NCI-H128 (cell line): ENCODE measurements around the gene SLC25A25.

ENCODE experiments used
- DNase-seq: peaks from one replicate; lab custom pipeline; 2025; ENCODE audit not compliant: unreplicated experiment; lab: John Stamatoyannopoulos, UW

Gene SLC25A25

DNA sequence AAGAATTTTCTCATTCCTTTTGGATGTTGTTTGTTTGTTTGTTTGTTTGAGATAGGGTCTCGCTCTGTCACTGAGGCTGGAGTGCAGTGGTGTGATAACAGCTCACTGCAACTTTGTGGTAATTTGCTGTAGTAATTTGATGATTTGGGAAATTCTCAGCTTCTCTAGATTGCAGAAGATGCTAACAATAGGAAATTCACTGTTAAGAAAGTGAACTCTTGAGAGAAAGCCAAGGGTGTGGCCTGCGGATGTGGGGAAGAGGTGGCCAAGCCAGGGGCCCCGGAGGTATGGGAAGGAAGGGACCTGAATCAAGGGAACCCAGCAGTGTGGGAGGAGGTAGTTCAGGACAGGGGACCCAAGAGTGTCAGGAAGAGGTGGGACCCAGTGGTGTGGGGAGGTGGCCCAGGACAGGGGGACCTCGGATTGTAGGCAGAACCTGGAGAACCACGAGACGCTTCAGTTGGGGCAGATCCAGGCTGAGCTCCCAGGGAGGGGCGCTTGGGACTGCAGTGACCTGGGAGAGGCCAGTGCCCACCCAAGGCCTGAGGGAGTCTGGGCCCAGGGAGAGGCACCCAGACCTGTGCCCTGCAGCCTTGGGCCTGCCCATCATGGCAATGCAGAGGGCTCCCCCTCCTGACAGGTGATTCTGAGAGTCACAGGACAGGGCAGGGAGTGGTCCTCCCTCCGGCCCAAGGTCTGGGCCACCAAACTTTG is 75.7 kb downstream of the SLC25A25 start:
- no peak for DNase-seq

DNA sequence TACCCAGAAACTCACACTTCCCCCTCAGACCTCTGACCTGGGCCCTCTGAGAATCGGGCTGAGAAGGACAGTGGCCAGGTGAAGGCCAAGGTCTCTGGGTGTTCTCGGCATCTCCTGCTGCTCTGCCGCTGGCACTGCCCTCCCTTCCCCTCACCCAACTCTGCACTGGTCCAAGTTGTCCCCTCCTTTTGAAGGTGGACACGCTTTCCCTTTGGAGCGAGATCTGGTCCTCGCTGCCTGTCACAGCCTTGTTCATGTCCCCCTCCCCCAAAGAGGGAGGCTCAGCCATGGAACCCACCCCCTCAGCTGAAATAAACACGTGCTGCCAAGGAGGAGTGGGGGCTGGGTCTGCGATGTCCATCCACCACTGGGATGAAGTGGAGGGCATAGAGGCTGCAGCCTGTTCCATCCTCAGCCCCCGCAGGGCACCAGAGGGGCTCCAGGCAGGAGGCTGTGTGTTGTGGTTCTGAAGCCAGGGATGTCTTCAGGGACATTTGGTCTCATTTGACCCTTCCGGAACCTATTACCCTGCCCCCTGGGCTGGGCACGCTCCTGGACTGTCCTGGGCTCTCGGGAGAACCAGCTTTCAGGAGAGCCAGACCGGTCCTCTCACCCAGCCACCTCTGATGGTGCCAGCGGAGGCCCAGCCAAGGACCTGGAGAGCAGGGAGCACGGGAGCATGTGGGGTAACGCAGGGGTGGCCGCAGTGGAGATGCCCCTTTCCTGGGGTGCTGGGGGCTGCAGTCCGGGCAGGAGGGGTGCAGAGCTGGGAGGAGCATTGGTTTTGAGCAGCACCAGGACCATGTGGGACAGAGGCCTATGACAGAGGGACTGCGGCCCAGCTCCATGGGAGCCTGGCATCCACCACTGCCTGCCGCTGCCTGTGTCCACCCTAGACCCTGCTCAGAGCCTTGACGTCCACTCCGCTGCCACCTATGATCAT is 76.5 kb downstream of the SLC25A25 start:
- no peak for DNase-seq

DNA sequence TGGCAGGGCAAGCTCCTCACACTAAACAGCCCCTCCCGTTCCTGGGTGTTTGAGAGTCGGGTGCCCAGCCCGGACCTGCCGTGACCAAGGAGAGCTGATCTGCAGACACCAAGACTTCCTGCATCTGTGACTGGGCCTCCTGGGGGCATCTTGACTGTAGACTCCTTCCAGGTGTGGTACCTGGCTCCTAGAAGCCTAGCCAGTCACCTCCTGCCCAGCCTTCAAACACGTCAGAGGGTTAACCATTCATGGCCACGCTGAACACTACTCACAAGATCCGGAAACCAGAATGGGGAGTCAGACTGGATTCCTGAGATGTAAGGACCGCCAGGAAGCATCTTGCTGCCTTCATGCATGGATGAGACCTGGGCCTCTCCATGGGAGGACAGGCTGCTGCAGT is 77.5 kb downstream of the SLC25A25 start:
- no peak for DNase-seq

DNA sequence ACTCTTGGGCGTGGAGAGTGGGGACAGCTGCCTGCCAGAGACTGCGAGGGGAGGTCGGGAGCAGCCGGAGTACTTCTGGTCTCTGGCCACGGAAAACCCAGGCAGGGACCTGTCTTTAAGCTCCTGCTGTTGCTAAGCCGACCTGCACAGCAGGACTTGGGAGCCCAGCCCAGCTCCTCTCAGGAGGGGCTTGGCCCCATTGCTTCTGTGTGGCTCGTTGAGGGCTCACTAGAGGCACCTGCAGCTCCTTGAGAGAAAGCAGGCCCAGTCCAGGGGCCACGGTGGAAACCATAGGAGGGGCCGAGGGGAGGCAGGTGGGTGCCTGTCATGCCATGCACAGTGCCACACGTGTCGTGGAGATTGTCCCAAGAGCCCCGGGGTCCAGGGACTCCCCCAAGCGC is 77.9 kb downstream of the SLC25A25 start:
- DNase-seq, result no peak

DNA sequence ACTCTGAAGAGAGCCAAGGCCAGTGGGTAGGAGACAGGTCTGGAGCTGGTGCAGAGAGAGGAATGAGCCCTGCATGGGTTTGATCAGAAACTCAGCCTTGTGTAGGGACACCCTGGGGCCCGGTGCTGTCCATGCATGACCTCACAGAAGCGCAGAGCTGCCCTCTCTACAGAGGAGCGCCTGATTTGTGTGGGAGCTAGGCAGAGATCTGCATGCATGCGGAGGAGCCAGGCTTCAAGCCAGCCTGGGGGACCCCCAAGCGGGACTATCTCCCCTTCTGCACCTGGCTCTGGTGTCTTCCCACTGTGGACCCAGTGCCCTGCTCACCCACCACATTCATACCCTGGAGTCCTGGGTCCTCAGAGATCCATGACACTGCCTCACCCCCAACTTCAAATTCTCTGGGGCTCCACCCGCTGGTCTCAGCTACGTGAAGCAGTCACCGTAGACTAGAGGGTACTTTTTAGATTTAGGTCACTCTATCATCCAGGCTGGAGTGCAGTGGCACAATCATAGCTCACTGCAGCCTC is 78.6 kb downstream of the SLC25A25 start:
- no peak for DNase-seq

DNA sequence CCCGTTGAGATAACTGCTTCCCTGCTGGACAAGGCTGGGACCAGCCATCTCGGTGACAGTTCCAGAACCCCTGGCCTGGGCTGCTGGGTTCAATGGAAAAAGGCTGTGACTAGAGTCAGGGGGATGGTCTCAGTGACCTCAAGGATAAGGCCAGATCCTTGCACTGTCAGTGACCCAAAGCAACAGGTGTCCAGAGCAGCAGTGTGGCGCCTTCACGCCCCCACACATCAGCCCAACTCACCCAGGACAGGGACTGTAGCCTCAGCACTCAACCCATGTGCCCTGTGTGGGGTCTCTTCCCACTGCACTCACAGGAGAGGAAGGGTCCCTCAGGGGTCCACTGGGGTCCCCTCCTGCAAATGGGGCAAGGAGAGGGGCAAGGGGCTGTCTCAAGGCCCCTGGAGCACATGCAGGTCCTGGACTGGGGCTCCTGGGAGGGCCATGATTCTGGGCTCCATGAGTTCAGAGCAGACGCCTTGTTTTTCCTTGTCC is 80.5 kb downstream of the SLC25A25 start:
- DNase-seq, result no peak

DNA sequence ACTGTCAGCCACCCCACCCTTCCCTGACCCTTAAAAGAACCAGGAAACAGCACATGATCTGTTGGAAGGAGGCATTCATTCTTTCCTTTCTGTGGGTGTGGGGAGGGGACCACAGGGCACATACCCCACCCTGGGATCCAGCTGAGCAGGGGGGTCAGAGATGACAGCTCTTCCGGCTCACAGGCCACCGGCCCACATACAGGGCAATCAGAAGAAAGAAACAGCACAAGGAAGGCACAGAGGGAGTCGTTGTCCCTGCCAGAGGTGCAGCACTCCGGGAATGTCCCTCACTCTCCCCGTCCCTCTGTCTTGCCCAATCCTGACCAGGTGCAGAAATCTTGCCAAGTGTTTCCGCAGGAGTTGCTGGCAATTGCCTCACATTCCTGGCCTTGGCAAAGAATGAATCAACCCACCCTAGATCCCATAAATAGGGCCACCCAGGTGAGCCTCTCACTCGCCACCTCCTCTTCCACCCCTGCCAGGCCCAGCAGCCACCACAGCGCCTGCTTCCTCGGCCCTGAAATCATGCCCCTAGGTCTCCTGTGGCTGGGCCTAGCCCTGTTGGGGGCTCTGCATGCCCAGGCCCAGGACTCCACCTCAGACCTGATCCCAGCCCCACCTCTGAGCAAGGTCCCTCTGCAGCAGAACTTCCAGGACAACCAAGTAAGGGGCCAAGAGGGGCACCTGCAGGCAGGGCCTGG is 81.1 kb downstream of the SLC25A25 start, which contains the start of gene LCN2:
Gene LCN2, plus strand, starts transcription at position 453 of the 701 bp plus-strand sequence. Its CDS starts 73 bp downstream, at position 526.
- DNase-seq, result no peak

DNA sequence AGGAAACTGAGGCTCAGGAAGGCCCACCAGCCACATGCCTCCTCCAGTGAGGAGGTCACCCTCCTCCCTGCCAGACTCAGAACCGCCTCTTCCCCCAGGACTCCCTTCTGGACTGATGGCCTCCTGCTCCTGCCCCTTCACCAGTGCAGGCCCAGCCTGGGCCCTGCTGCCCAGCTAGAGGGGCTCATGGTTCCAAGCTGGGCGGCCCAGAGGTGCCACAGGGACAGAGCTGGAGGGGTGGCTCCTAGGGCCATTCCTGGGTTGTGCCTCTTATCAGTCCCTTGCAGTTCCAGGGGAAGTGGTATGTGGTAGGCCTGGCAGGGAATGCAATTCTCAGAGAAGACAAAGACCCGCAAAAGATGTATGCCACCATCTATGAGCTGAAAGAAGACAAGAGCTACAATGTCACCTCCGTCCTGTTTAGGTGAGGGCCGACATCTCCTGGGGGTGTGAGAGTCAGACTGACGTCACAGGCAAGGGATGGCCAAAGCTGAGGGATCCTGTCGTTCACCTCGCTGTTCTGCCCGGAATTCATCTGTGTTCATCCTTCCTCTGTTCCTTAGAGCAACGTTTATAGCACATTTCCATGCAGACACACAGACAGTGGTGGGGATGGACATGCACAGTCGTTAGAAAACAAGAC is 82.0 kb downstream of the SLC25A25 start:
- no peak for DNase-seq

DNA sequence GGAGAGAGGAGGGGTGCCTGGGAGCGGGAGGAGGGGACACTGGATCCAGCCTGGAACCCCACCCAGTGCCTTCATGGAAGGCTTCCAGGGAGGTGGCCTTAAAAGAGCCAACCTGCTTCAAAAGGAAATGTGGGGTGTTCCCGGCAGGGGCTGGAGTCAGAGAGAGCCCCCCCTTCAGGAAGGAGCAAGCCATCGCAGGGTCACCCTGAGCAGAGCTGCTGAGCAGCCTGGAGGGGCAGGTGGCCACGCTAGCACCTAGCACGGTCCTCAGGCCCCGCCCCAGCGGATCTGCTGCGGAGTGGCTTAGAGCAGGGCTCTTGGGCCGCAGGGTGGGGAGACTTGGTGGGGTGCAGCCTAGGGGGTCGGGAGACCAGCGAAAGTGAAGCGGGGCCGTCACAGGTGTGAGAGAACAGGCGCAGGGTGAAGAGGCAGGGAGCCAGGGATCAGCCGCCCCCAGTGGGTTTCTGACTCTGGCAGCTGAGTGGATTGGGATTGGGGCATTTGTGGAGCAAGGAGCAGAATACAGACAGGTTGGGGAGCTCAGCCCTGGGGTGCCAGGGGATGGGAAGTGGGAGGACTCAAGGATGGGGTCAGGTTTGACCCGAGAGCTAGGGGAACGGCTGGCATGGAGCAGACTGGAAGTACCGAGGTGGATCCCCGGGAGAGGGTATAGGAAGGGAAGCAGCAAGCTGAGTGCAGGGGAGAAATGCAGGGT is 82.7 kb downstream of the SLC25A25 start:
- DNase-seq, result no peak

DNA sequence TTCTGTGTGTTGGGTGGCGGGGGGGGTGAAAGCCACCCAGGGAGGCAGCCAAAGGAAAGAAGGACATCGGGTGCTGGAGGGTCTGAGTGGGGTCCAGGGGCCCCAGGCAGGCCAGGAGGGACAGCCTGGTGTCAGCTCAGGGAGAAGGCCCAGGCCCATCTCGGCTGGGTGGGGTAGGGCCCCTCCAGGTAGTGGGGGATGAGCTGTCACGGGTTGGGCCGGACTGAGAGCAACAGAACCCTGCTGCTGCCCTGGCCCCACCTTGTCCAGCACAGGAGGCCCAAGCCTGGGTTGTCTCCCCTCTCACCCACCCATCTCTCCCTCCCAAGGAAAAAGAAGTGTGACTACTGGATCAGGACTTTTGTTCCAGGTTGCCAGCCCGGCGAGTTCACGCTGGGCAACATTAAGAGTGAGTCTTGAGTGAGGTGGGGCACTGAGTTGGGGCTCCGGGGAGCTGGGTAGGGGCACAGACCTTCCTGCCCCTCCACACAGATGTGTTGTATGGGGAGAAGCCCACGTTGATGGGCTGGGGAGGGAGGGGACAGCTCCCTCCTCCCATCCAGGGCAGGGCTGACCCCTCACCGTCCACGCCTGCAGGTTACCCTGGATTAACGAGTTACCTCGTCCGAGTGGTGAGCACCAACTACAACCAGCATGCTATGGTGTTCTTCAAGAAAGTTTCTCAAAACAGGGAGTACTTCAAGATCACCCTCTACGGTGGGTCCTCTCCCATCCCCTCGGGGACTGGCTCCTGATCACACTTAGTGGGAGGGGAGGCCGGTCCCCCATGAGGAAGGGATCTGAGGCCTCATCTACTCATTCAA is 83.5 kb downstream of the SLC25A25 start:
- no peak for DNase-seq

DNA sequence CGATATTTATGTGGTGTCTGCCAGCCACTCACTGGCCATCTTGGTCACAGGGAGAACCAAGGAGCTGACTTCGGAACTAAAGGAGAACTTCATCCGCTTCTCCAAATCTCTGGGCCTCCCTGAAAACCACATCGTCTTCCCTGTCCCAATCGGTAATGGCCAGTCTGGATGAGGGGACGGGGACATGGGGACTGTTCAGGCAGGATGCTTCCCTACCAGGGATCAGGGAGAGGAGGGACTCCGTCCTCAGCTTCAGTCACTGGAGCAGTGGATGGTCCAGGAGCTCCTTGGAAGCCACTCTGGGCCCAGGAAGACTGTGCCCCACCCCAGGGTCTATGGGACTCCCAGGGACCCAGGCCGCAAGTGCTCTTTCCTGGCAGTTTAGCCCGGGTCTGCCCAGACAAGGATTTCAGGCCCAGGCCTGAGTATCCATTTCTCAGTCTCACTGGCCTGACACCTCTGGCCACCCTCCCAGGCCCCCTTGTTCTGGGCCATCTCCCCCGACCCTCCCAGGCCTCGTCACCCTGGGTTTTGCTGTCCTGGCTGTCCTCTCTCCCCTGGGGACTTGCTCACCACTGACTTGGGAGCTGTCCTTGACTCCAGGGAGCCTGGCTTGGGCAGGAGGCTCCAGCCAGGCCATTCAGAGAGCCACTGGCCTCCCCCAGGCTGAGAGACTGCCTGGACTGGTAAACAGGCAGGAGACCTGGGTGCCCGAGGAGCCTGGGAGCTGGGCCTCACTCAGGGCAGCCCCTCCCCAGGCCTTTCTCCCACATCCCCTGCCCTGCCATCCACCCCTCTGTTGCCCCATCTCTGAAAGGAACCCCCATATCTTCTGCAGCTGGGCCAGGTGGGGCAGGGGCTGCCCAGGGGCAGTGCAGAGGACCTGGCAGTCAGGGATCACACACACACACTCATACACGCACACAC is 84.4 kb downstream of the SLC25A25 start:
- DNase-seq, result no peak

DNA sequence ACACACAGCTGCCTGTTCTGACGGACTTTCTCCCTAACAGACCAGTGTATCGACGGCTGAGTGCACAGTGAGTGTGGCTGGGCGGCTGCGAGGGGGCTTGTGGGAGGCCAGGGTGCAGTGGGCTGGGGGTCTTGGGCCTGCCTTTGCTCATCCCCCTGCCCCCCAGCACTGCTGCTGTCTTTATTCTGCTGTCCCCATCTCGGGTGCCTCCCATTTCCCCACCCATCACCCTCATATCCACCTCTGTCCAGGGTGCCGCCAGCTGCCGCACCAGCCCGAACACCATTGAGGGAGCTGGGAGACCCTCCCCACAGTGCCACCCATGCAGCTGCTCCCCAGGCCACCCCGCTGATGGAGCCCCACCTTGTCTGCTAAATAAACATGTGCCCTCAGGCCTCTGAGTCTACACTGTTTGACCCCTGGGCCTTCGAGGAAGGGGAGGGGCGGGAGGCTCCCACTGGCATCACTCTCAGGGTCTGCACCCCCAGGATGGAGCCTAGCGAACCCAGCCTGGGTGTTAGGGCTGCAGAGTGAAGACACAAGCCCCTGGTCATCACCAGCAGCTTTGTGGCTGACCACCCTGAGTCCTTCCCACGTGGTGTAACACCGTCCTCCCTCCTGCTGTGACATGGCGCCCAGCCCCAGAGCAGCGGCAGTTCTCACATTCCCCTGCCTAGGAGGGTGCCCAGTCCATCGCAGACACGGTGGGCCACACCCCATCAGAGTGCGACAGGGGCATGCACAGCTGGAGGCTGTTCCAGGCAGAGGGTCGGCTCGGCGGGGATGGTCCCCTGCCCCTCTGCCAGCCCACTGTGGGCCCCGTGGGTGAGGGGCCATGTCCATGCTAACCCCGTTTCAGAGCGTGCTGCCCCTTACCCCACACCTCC is 85.3 kb downstream of the SLC25A25 start:
- no peak for DNase-seq

DNA sequence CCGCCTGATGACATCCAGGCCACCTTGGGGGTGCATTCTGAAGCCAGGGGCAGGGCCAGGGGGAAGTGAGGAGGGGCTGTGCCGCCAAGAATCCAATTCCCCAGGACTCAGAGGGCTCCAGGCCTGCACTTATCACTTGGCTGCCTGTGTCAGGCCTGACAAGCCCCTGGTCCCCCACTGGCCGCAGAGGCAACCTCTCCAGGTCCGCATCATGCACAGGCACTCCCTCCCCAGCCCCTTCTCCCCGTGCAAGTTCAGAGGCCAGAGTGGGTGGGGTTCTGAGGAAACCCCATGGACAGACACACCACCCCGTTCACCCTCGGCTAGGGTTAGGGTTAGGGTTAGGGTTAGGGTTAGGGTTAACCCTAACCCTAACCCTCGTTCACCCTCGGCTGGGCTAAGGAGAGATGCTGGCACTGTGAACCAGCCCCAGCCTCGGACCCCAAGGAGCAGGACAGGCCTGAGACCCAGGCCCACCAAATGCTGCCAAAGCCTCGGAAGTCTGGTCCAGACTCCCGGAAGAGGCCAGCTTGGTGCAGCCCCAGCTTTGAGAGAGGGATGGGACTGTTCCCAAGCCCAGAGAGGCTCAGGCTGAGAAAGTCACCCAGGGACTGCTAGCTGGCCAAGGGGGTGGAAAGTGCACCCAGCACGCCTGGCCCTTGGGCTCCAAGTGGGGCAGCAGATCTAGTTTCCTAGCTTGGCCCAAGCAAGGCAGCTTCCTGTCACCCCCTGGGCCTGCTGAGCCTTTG is 86.1 kb downstream of the SLC25A25 start:
- DNase-seq, result no peak

DNA sequence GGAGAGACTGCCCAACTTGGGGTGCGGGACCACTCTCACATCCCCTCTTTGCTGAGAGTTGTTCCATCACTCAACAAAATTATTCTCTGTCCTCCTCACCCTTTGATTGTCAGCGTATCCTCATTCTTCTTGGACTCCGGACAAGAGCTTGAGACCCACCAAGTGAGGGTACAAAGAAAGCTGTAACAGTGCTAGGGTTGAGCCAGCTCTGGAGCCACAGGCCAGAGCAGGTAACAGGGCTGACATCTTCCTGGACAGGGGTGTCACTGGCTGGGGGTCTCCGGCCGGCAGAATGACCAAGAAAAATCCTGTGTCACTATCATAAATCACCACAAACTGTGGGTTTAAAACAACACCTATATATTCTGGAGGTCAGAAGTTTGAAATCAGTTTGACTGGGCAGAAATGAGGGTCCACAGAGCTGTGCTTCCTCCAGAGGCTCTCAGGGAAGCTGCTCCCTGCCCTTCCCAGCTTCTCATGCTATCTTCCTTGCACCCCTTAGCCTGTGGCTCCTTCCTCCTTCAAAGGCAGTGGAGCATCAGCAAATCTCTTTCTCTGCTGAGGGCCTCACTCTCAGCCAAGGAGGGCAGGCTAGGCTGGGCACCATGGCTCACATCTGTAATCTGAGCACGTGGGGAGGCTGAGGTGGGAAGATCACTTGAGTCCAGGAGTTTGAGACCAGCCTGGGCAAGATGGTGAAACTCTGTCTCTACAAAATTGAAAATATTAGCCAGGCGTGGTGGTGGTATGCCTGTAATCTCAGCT is 87.9 kb downstream of the SLC25A25 start:
- DNase-seq, result no peak
